Occipital lobe (tissue), 2 donors: ENCODE results near the gene KIAA2012. TPM values are rescaled to one million over a fixed set of nuclear protein-coding genes. Genes with fewer than 3 reads are reported as not detected.

Experiments
- DNase-seq: peaks from one replicate; lab custom pipeline; 2025; lab: John Stamatoyannopoulos, UW
- total RNA-seq: library from RNA; depleted of rRNA; stranded (reverse); fragments of >200 nt; gene quantifications from one replicate; pipeline ENCODE4 v1.2.3, GENCODE V29; 2014

KIAA2012 gene
- total RNA-seq, 1 donor from 2014 or later, result 0.47 TPM

DNA sequence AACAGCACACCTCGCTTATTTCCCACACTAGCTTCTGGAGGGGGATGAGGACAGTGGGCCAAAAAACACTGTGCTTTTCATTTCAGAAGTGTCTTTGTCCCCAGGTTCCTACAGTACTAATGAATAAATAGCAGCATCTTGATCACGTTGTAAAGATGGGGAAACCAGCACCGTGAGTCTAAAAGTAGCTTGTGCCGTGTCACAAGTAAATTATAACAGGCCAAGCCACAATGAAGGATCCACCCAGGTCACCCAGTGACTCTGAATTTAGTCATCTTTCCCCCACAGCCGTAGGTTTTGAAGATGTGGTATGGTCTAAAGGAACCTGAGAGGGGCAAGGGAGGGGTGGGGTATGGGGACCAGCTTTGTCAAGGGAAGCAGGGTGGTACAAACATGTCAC is 30.6 kb upstream of the KIAA2012 start:
- no peak for DNase-seq

DNA sequence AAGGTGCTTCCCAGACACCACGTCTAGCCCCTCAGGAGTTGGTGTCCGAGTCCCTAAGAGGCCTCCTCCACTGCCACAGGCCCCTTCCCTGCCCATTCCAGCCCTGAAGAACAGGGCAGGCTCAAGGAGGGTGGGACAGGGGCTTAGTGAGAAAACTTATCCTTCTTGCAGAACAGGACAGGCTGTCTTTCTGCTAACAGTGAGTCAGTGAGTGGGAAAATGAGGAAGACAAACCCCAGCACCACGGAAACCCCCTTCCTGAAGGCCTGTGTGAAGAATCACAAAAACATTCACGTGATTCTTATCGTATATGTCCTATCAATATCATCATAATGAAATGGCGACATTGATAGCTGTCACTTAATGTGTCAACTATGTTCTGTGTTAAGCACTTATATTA is 29.6 kb upstream of the KIAA2012 start:
- no peak for DNase-seq

DNA sequence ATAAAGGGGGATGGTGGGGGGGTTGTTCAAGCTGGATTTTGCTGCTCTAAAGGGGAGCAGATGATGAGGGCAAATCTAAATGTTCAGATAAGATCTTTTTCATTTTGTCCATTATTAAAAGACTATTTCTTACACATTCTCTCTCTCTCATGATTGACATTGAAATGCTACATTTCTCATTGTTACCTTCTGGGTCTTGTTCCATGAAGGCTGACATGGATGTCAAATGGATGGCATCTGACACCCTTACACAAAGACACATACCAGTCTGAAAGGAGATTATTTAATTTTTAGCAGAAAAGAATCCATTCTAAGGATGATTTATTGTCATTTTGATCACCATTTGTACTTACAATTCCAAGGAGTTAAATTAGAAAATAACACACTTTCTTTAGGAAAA is 28.3 kb upstream of the KIAA2012 start:
- DNase-seq, result no peak

DNA sequence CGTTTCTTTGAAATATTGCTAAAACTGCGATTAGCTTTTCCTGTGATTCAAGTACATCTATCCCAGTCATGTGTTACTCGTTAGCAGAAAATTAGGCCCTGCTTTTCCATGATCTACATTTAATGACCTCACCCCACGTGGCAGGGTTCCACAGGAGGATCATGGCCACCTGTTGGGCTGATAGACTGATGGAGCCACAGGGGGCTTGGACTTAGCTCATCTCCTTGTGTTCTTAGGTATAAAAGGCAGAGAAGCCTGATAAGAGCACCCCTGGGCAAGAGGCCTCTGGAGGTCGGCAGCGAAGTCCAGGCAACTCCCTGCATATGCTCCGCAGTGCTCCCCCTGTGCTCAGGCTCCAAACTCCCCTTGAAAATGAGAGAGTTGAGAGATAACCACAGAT is 26.5 kb upstream of the KIAA2012 start:
- no peak for DNase-seq

DNA sequence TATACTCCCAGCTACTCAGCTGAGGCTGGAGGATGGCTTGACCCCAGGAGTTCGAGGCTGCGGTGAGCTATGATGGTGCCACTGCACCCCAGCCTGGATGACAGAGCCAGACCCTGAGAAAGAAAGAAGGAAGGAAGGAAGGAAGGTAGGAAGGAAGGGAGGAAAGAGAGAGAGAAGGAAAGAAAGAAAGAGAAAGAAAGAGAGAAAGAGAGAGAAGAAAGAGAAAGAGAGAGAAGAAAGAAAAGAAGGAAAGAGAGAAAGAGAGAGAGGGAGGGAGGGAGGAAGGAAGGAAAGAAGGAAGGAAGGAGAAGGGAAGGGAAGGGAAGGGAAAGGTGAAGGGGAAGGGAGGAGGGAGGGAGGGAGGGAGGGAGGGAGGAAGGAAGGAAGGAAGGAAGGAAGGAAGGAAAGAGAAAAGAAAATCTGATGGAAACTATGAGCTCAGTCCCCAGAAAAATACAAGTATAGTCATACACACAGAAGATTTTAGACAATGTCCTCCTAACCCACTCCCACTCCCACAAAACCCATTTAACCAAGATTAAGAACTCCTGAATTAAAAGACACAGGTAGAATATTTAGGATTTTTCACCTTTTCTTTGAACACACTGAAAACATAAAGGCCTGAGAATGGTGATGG is 23.8 kb upstream of the KIAA2012 start:
- DNase-seq, result no peak

DNA sequence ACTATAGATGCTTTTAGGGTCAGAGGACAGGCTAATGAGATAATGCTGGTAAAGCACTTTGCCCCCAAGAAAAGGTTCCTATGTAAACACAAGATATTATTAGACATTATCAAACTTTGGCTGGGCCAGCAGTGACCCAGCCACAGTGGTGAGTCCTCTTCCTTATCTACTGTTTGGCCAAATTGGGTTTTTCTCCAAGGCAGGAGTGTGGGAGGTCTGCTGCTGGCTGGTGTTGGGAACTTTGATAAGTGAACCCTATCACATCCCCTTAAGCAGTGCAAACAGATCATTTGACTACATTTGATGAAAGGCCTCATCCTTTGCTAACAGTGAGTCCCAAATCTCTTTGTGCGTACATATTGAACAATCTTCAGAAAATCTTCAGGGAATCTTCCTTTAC is 23.2 kb upstream of the KIAA2012 start:
- DNase-seq, result no peak

DNA sequence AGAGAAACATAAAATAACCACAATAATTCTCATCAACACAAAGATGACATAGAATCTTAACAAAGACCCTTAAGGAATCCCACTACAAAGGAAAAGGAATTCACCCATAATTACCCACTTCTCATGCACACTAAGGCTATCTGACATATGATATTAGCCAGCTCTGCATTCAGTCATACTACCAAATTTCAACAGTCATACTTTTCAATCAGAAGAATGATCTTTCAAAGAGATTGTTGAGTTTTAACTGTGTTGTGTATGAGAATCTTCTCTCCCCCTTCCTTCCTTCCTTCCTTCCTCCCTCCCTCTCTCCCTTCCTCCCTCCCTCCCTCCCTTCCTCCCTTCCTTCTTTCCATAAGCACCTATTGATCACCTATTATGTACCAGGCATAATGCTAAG is 22.4 kb upstream of the KIAA2012 start:
- DNase-seq, result no peak

DNA sequence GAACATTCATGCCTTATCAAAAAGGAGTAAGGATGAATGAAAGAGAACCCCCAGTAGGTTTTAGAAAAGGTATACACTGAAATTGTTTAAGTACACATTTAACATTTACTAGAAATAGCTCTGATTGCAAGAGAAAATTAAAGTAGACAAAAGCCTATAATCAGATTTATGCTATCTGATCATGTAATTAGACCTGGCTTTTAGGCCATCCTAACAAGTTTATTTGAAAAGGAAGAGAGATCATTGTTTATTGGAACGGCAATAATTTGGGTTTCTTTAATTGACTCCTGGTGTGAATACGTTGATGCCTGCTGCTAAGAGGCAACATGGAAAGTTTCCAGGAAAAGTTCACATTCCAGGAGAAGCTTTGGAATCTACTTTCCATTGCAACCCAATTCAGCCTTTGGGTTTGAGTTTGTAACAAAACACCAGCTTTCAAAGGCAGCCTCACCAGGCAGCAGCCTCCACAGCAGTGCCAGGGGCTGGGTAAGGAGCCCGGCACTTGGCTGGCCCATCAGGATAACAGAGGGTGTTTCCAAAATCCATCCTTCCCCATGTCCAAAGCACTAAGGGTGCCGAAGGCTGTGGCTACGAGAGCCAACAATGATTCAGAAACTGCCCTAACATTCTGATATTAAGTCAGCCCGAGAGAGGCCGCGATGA is 21.4 kb upstream of the KIAA2012 start:
- DNase-seq, result no peak

DNA sequence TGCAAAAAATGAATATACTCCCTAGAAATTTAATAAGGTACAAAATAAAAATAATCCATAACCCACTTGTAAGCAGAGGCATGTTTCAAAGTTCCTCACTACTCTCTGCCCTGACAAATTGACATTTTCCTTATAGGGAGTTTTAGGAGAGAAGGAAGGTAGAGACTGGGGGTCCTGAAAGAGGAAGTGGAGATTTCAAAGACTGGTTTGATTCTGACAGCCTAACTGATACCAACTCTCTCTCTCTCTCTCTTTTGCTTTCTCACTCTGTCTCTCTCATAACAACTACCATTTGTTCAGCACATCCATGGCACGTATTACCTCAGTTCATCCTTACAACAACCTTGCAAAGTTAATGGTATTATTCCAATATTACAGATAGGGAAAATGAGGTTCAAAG is 20.8 kb upstream of the KIAA2012 start:
- no peak for DNase-seq

DNA sequence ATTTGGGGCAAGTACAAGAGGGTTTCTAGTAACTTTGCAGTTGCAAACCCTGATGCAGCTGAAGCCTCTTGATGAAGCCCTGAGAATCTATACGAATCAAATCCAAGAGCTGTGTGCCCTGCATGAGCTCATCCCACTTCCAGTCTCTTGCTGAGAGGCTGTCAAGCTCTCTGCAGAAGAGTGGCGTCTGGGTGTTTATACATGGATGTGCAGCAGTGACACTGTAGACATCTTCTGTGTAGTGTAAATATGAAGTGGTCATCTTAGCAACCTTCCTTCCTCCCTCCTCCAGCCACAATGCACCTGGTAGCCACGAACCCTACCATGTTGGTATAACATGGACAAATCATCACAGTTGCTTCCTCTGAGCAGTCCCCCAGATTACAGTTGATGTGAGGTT is 18.4 kb upstream of the KIAA2012 start:
- DNase-seq, result no peak

DNA sequence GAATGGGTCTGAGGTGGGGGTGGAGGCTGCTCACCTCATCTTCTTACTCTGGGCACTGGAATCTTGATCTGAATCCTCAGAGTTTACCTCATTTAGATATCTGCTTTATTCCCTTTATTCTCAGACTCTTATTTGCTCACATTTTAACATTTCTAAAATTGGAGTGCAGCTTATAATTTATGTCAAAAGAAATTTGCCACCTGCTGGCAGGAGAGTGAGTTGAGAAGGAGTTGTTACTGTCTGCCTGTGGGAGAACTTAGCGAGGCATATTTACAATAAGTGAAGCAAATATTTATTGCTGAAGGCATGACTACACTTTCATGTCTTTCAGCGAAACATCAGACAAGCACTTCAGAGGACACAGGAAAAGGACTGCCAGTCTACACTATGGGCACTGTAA is 16.4 kb upstream of the KIAA2012 start:
- DNase-seq, result no peak

DNA sequence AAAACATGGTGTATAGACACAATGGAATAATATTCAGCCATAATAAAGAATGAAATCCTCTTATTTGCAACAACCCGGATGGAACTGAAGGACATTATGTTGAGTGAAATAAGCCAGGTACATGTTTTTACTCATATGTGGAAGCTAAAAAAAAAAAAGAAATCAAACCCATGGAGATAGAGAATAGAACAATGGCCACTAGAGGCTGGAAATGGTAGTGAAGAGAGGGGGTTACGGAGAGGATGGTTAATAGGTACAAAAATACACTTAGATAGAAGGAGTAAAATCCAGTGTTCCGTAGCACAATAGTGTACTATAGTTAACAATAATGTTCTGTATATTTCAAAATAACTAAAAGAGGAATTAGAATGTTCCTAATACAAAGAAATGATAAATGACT is 12.8 kb upstream of the KIAA2012 start:
- no peak for DNase-seq

DNA sequence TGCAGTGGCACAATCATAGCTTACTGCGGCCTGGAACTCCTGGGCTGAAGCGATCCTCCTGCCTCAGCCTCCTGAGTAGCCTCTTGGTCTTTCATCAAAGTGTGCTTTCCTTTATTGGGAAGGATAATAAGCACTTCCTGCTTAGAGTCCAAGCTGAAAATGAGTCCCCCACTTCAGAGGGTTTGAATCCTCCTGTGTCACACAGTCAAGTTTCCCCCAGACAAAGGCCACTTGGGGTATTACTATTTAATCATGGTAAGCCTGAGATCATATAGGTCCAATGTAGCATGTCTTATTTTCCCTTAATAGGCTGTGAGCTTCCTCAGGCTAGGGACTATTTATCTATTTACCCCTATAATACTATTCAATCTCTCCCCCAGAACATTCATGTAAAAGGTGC is 11.4 kb upstream of the KIAA2012 start:
- no peak for DNase-seq

DNA sequence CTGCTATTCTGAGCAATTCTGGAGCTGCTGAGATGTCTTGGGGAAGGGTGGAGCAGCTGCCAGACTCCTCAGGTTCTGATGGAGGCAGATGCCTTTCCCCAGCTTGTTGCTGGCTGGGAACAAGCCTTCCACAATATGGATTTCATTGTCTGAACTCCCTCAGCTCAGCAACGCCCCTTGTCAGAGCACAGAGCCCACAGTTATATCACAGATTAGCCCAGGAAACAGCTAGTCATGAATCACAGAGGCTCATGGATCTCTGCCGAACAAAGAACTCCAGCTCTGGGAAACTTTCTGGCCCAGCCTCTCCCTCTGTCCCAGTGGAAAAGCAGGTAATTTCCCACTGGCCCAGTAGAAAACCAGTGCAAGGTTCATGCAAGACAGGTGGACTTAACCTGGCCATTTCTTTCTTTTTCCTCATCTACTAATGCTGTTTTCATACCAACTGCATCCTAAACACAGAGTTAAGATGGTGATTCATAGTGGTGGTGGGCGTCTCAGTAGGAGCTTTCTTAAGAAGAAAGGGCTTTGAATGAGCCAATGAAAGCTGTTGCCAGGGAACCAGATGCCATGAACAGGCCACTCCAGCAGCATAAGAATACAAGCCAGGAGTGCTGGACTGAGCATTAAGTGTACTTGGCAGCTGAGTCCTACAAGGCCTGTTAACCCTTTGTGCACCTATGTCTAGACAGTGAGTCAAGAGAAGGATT is 8.7 kb upstream of the KIAA2012 start:
- peak; percentile 35 for DNase-seq

DNA sequence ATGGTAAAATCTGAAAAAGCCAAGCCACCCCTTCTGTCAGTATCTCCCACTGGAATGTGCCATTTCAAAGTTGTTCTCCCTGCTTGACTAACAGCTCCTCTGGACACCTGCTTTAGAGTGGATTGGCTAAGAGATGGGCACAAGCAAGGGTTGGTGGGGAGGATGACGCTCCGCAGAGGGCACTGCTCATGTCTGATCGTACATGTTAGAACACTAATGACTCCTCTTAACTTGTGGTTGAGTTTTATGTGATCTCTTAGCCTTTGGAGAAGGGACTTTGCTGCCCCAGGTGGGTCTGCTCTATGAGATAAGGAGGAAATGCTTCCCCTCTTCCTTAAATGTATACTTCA is 8.2 kb upstream of the KIAA2012 start:
- DNase-seq, result peak; percentile 3

DNA sequence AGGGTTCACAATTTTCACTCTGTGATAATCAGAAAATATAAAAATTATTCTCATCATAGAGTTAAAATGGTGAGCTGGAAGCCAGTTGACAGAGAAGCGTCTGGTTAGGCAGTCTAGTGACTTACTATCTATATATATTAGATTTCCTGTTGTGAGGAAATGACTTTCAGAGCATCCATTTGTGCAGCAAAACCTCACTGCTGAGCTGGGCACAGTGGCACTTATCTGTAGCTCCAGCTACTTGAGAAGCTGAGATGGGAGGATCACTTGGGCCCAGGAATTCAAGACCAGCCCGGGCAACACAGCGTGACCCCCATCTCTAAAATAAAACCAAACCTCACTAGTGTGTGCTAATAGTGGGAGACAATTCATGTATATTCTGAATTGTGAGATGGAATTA is 7.2 kb upstream of the KIAA2012 start:
- no peak for DNase-seq

DNA sequence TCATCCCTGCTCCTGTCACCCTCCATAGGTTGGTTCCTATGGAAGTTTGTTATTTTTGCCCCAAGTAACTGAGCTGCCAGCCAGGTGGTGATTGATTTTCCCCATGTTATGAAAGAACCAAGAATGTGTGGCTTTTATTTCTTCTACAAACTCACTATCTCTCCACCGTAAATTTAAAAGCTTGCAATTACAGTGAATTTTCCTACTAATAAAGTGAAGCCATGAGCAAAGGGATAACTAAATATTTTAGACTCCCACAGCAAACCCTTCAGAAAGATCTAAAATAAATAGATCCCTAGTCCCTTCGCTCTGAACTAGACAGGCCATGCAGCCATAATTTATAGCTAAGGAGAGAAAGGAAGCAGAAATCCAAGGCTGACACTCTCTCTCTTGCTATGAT is 6.2 kb upstream of the KIAA2012 start:
- DNase-seq, result no peak

DNA sequence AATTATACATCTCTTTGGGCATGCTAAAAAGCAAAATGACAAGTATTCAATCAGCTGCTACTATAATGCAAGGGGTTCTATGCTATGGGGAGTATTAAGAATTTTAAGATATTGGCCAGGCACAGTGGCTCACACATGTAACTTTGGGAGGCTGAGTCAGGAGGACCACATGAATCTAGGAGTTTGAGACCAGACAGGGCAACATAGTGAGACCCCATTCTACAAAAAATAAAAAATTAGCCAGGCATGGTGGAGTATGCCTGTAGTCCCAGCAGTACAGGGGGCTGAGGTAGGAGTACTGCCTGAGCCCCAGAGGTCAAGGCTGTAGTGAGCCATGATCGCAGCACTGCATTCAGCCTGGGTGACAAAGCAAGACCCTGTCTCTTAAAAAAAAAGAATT is 5.5 kb upstream of the KIAA2012 start:
- no peak for DNase-seq

DNA sequence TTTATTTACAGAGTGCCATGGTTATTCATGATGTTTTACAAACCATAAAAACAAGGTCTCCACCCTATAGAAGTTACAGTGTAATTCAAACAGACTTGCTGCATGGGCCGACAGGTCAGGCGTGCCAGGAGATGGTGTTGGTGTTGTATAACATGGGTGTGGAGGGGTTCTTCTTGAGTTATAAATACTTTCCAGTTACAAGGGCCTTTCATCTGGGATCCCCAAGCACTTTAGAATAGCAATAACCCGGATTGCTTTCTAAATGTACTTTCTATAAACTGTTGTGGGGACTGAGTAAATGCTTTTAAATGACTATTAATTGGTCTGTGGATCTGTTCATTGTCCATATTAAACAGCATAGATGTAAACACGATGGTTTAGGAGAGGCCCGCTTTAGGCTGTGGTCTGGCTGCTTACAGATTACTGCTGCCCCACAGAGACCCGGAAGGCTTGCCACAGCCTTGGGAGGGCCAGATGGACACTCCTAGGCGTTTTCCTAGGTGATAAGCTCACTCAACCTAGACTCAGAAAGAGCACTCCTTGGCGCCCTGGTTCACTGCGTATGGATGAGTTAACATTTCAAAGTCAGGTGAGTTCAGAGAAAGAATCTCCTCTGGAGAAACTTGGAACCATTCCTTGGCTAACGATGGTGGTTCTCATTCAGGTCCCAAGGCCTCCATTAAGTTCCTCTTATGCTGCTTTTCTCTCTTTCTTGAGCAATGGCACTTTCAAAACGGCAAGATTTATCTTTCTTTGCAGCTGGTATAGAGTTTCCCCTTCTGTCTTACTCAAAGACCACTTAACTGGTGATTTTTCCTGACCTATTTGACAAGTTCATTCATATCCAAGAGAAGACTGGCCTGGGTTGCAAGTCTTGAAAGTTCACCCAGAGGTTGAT is 3.6 kb upstream of the KIAA2012 start:
- no peak for DNase-seq

DNA sequence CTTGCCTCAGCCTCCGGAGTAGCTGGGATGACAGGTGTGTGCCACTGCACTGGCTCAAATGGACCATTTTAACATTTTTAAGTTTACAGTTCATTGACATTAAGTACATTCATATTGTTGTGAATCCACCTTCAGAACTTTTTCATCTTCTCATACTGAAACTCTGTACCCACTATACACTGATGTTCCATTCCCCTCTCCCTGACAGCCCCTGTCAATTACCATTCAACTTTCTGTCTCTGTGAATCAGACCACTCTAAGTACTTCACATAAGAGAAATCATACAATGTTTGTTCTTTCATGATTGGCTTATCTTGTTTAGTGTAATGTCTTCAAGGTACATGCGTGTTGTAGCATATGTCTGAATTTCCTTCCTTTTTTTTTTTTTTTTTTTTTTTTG is 1.9 kb upstream of the KIAA2012 start:
- no peak for DNase-seq

DNA sequence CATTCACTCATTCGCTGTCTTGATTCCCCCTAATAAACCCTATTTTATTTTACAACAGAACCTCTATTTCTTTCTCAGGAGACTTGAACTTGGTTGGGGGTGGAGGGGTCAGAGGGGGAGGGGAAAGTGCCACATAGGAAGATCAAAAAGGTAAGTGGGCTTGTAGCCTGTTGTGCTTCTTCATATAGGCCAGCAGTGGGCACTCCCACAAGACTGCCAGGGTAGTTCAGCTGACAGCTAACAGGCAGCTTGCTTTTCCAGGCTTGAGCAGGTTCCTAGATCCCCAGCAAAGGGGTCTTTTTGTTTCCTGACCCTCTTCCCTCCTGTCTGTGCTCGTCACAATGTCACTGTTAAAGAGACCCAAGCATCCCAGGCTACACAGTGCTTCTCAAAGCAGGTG is 829 bp upstream of the KIAA2012 start:
- no peak for DNase-seq

DNA sequence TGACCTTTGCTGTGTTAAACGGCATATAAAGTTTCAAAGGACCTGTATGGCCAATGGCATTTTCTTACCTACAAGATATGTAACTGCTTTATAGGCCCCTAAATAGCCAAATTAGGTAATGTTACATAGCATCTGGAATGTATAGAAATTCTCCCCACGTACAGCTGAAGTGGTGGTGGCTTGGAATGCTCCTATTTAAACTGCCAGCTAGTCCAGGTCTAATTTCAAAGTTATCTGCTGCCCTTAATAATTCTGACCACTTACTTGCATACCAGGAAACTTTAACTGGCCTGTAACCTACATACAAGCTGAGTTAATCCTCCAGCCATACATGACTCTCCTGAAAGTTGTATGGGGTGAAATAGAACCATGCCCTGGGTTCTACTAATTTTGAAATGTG is 1.3 kb downstream of the KIAA2012 start:
- DNase-seq, result no peak
